ENCODE data around the gene PRKG1. TPM values are rescaled to one million over a fixed set of nuclear protein-coding genes. Genes with fewer than 3 reads are reported as not detected.

Gene PRKG1
- total RNA-seq, 5 donors from 2014 or later (not counting 1 experiment from before 2014, with no cell fraction given): 0.03 to 0.26 (median 0.19) TPM; not detected in 1

- POLR2A ChIA-PET: no interaction called here
- H3K9me3 ChIP-seq: no peaks in the 10 kb centered on the region
These were observed 1069.1 kb downstream of the PRKG1 start for GRCh38 chr10:52143338-52143737.

GRCh38 chr10:52145636-52146035, 1071.3 kb downstream of the PRKG1 start:
- no peaks in the 10 kb centered on the region for H3K27me3 Mint-ChIP-seq
- CTCF ChIA-PET: no interaction called here
- no peaks in the 10 kb centered on the region for H3K9me3 ChIP-seq
- no CpG with 5 or more reads among the region's 1 CpG for WGBS (ENCODE audit: insufficient coverage)
- DNase-seq (no peak), ATAC-seq (replicated peaks in 1 of 4) (no peak)
- H3K27ac Mint-ChIP-seq: no peak overlapping the region
- no peaks in the 10 kb centered on the region for H3K4me1 Mint-ChIP-seq
- H3K4me1 ChIP-seq (ENCODE audit: control insufficient read depth in 1 of 2, extremely low read depth in 1 of 2, insufficient read depth in 2 of 2, low read length in 2 of 2): no peaks in the 10 kb centered on the region
- no peak overlapping the region for H3K4me3 Mint-ChIP-seq
- H3K27ac ChIP-seq (ENCODE audit: low read length): no peak overlapping the region
- no peak overlapping the region for H3K4me3 ChIP-seq (ENCODE audit: control insufficient read depth in 1 of 2, extremely low read depth in 1 of 2, low read length in 1 of 2)
- H3K36me3 ChIP-seq (ENCODE audit: control insufficient read depth in 2 of 2, extremely low read depth in 1 of 2, insufficient read depth in 1 of 2, low read length in 1 of 2): no peaks in the 10 kb centered on the region
- no peaks in the 10 kb centered on the region for H3K9me3 Mint-ChIP-seq
- H3K27me3 ChIP-seq (replicated peaks in 1 of 2; ENCODE audit: control insufficient read depth in 2 of 2, extremely low read depth in 1 of 2, insufficient read depth in 2 of 2, low read length in 1 of 2): no peaks in the 10 kb centered on the region
- POLR2A ChIA-PET: no interaction called here
- H3K36me3 Mint-ChIP-seq: no peaks in the 10 kb centered on the region

More at GRCh38 chr10:52143338-52143737, 1069.1 kb downstream of the PRKG1 start:
- Histone ChIP-seq H3K36me3 (ENCODE audit: control insufficient read depth in 2 of 2, extremely low read depth in 1 of 2, insufficient read depth in 1 of 2, low read length in 1 of 2) (no peaks in the 10 kb centered on the region), H3K27ac (ENCODE audit: low read length) (no peak overlapping the region), H3K4me3 (ENCODE audit: control insufficient read depth in 1 of 2, extremely low read depth in 1 of 2, low read length in 1 of 2) (no peak overlapping the region), H3K4me1 (ENCODE audit: control insufficient read depth in 1 of 2, extremely low read depth in 1 of 2, insufficient read depth in 2 of 2, low read length in 2 of 2) (no peaks in the 10 kb centered on the region), H3K27me3 (replicated peaks in 1 of 2; ENCODE audit: control insufficient read depth in 2 of 2, extremely low read depth in 1 of 2, insufficient read depth in 2 of 2, low read length in 1 of 2) (no peaks in the 10 kb centered on the region)
- WGBS (ENCODE audit: insufficient coverage): 60% methylated on average over 1 of the region's 1 CpG
- CTCF ChIA-PET: no interaction called here
- H3K4me1 Mint-ChIP-seq: no peaks in the 10 kb centered on the region
- no peak overlapping the region for H3K4me3 Mint-ChIP-seq
- ATAC-seq (replicated peaks in 1 of 4): no peak
- H3K27ac Mint-ChIP-seq: no peak overlapping the region
- no peaks in the 10 kb centered on the region for H3K9me3 Mint-ChIP-seq
- no peak for DNase-seq
- no peaks in the 10 kb centered on the region for H3K27me3 Mint-ChIP-seq
- H3K36me3 Mint-ChIP-seq: no peaks in the 10 kb centered on the region

- Histone ChIP-seq H3K4me3 (ENCODE audit: control insufficient read depth in 1 of 2, extremely low read depth in 1 of 2, low read length in 1 of 2) (no peak overlapping the region), H3K27me3 (replicated peaks in 1 of 2; ENCODE audit: control insufficient read depth in 2 of 2, extremely low read depth in 1 of 2, insufficient read depth in 2 of 2, low read length in 1 of 2) (no peaks in the 10 kb centered on the region), H3K4me1 (ENCODE audit: control insufficient read depth in 1 of 2, extremely low read depth in 1 of 2, insufficient read depth in 2 of 2, low read length in 2 of 2) (no peaks in the 10 kb centered on the region), H3K27ac (ENCODE audit: low read length) (no peak overlapping the region), H3K9me3 (no peaks in the 10 kb centered on the region), H3K36me3 (ENCODE audit: control insufficient read depth in 2 of 2, extremely low read depth in 1 of 2, insufficient read depth in 1 of 2, low read length in 1 of 2) (no peaks in the 10 kb centered on the region)
- no peak for DNase-seq
- no peaks in the 10 kb centered on the region for H3K36me3 Mint-ChIP-seq
- H3K4me3 Mint-ChIP-seq: no peak overlapping the region
- no peaks in the 10 kb centered on the region for H3K9me3 Mint-ChIP-seq
- H3K27ac Mint-ChIP-seq: no peak overlapping the region
- no peaks in the 10 kb centered on the region for H3K4me1 Mint-ChIP-seq
- ChIA-PET CTCF (no interaction called here), POLR2A (interaction anchor here in 1 of 2 donors (0.6 kb wide), 1 partner anchor 316 kb away, joined by 14 read pairs; no protein-coding TSS in a partner anchor)
- ATAC-seq (replicated peaks in 1 of 4): no peak
- WGBS (ENCODE audit: insufficient coverage): no CpG with 5 or more reads among the region's 2 CpGs
- no peaks in the 10 kb centered on the region for H3K27me3 Mint-ChIP-seq
These were observed 1072.5 kb downstream of the PRKG1 start for GRCh38 chr10:52146766-52147165.

GRCh38 chr10:52170776-52171175, 1096.5 kb downstream of the PRKG1 start:
- Histone ChIP-seq H3K36me3 (ENCODE audit: control insufficient read depth in 2 of 2, extremely low read depth in 1 of 2, insufficient read depth in 1 of 2, low read length in 1 of 2) (no peaks in the 10 kb centered on the region), H3K4me1 (ENCODE audit: control insufficient read depth in 1 of 2, extremely low read depth in 1 of 2, insufficient read depth in 2 of 2, low read length in 2 of 2) (no peaks in the 10 kb centered on the region), H3K27me3 (replicated peaks in 1 of 2; ENCODE audit: control insufficient read depth in 2 of 2, extremely low read depth in 1 of 2, insufficient read depth in 2 of 2, low read length in 1 of 2) (no peaks in the 10 kb centered on the region), H3K4me3 (ENCODE audit: control insufficient read depth in 1 of 2, extremely low read depth in 1 of 2, low read length in 1 of 2) (no peak overlapping the region), H3K9me3 (no peaks in the 10 kb centered on the region), H3K27ac (ENCODE audit: low read length) (no peak overlapping the region)
- CTCF ChIA-PET: interaction anchor here in 1 of 2 donors (0.7 kb wide), 1 partner anchor 83 kb away, joined by 5 read pairs; no protein-coding TSS in a partner anchor
- no peaks in the 10 kb centered on the region for H3K36me3 Mint-ChIP-seq
- H3K4me3 Mint-ChIP-seq: no peak overlapping the region
- WGBS (ENCODE audit: insufficient coverage): 100% methylated on average over 3 of the region's 4 CpGs
- DNase-seq (no peak), ATAC-seq (replicated peaks in 1 of 4) (no peak)
- POLR2A ChIA-PET: no interaction called here
- H3K27me3 Mint-ChIP-seq: no peaks in the 10 kb centered on the region
- H3K27ac Mint-ChIP-seq: no peak overlapping the region
- H3K9me3 Mint-ChIP-seq: peaks cover 3 to 4% (median 3%) of the 10 kb centered on the region in 3 donors
- H3K4me1 Mint-ChIP-seq: no peaks in the 10 kb centered on the region

- Mint-ChIP-seq H3K27ac (no peak overlapping the region), H3K36me3 (no peaks in the 10 kb centered on the region), H3K4me3 (no peak overlapping the region), H3K9me3 (peaks cover 3 to 5% (median 5%) of the 10 kb centered on the region in 3 donors), H3K27me3 (no peaks in the 10 kb centered on the region), H3K4me1 (no peaks in the 10 kb centered on the region)
- ATAC-seq (replicated peaks in 1 of 4) (no peak), DNase-seq (no peak)
- Histone ChIP-seq H3K27ac (ENCODE audit: low read length) (no peak overlapping the region), H3K27me3 (replicated peaks in 1 of 2; ENCODE audit: control insufficient read depth in 2 of 2, extremely low read depth in 1 of 2, insufficient read depth in 2 of 2, low read length in 1 of 2) (no peaks in the 10 kb centered on the region), H3K4me3 (ENCODE audit: control insufficient read depth in 1 of 2, extremely low read depth in 1 of 2, low read length in 1 of 2) (no peak overlapping the region), H3K36me3 (ENCODE audit: control insufficient read depth in 2 of 2, extremely low read depth in 1 of 2, insufficient read depth in 1 of 2, low read length in 1 of 2) (no peaks in the 10 kb centered on the region), H3K4me1 (ENCODE audit: control insufficient read depth in 1 of 2, extremely low read depth in 1 of 2, insufficient read depth in 2 of 2, low read length in 2 of 2) (no peaks in the 10 kb centered on the region), H3K9me3 (no peaks in the 10 kb centered on the region)
- no CpG with 5 or more reads among the region's 1 CpG for WGBS (ENCODE audit: insufficient coverage)
- ChIA-PET CTCF (no interaction called here), POLR2A (no interaction called here)
These were observed 1098.3 kb downstream of the PRKG1 start for GRCh38 chr10:52172581-52172980.

GRCh38 chr10:52185256-52185655, 1111.0 kb downstream of the PRKG1 start:
- ATAC-seq (replicated peaks in 1 of 4) (no peak), DNase-seq (no peak)
- H3K4me3 ChIP-seq (ENCODE audit: control insufficient read depth in 1 of 2, extremely low read depth in 1 of 2, low read length in 1 of 2): no peak overlapping the region
- H3K36me3 Mint-ChIP-seq: no peaks in the 10 kb centered on the region
- H3K27ac ChIP-seq (ENCODE audit: low read length): no peak overlapping the region
- H3K9me3 ChIP-seq: no peaks in the 10 kb centered on the region
- ChIA-PET POLR2A (no interaction called here), CTCF (interaction anchor here in 1 of 2 donors (0.6 kb wide), 1 partner anchor 386 kb away, joined by 3 read pairs; no protein-coding TSS in a partner anchor)
- no peaks in the 10 kb centered on the region for H3K4me1 Mint-ChIP-seq
- peaks cover 0 to 6% (median 3%) of the 10 kb centered on the region in 3 donors for H3K9me3 Mint-ChIP-seq
- H3K4me1 ChIP-seq (ENCODE audit: control insufficient read depth in 1 of 2, extremely low read depth in 1 of 2, insufficient read depth in 2 of 2, low read length in 2 of 2): no peaks in the 10 kb centered on the region
- no peaks in the 10 kb centered on the region for H3K27me3 Mint-ChIP-seq
- no peak overlapping the region for H3K4me3 Mint-ChIP-seq
- H3K27ac Mint-ChIP-seq: no peak overlapping the region
- H3K27me3 ChIP-seq (replicated peaks in 1 of 2; ENCODE audit: control insufficient read depth in 2 of 2, extremely low read depth in 1 of 2, insufficient read depth in 2 of 2, low read length in 1 of 2): no peaks in the 10 kb centered on the region
- no peaks in the 10 kb centered on the region for H3K36me3 ChIP-seq (ENCODE audit: control insufficient read depth in 2 of 2, extremely low read depth in 1 of 2, insufficient read depth in 1 of 2, low read length in 1 of 2)
